PC-9 (cell line): ENCODE measurements around the gene DSTYK. TPM values are rescaled to one million over a fixed set of nuclear protein-coding genes. Genes with fewer than 3 reads are reported as not detected.

Experiments used
- BruUV-seq: library from RNA; stranded (reverse); fragments of 400-500 nt; replicated peaks from 2 replicates; lab custom pipeline; 2021; lab: Mats Ljungman, UMichigan
- CTCF ChIA-PET: fragments of 300-600 bp; sonication (Branson Sonifier 250); formaldehyde crosslinking; loops from one replicate; lab custom pipeline; 2022; ENCODE audit warnings: antibody characterized with exemption; lab: Charles Lee
- POLR2A ChIA-PET: fragments of 300-600 bp; sonication (Branson Sonifier 250); formaldehyde crosslinking; loops from one replicate; lab custom pipeline; 2022; ENCODE audit warnings: antibody characterized with exemption; ENCODE audit not compliant: unreplicated experiment; lab: Charles Lee
- DNase-seq, 2 experiments: peaks; one replicate each; pipeline versions ENCODE4 v3.0.0 to v3.0.0-alpha.2; 2015 to 2022; ENCODE audit warnings: mixed read lengths in 1 of 2
- H2AFZ ChIP-seq: fragments of 200-600 bp; sonication (generic); 2 replicates; pipeline ENCODE4 v1.8.1; 2017; ENCODE audit warnings: antibody characterized with exemption
- H3F3A ChIP-seq: fragments of 200-600 bp; sonication (generic); 2 replicates; pipeline ENCODE4 v1.8.1; 2017; ENCODE audit warnings: antibody characterized with exemption, mild to moderate bottlenecking, low read depth; ENCODE audit not compliant: insufficient read depth
- H3K27ac ChIP-seq: fragments of 200-600 bp; sonication (generic); 2 replicates; pipeline ENCODE4 v1.6.1; 2016; ENCODE audit warnings: mixed run types
- H3K27me3 ChIP-seq: fragments of 200-600 bp; sonication (generic); 2 replicates; pipeline ENCODE4 v1.6.1; 2016; ENCODE audit warnings: low read depth, mixed run types; ENCODE audit not compliant: insufficient read depth
- H3K36me3 ChIP-seq: fragments of 200-600 bp; sonication (generic); 2 replicates; pipeline ENCODE4 v1.6.1; 2016; ENCODE audit warnings: low read depth, mixed run types
- H3K4me1 ChIP-seq: fragments of 200-600 bp; sonication (generic); replicated peaks from 2 replicates; pipeline ENCODE4 v1.6.1; 2016; ENCODE audit warnings: mixed run types; ENCODE audit not compliant: insufficient read depth
- H3K4me2 ChIP-seq: fragments of 200-600 bp; sonication (generic); 2 replicates; pipeline ENCODE4 v1.6.1; 2017; ENCODE audit warnings: mixed run types
- H3K4me3 ChIP-seq: fragments of 200-600 bp; sonication (generic); 2 replicates; pipeline ENCODE4 v1.6.1; 2016; ENCODE audit warnings: mixed run types
- H3K79me2 ChIP-seq: fragments of 200-600 bp; sonication (generic); 2 replicates; pipeline ENCODE4 v1.6.1; 2017; ENCODE audit warnings: low read depth, mixed run types
- H3K9me2 ChIP-seq: fragments of 200-600 bp; sonication (generic); 2 replicates; pipeline ENCODE4 v1.8.1; 2017; ENCODE audit warnings: mild to moderate bottlenecking; ENCODE audit not compliant: insufficient read depth
- H3K9me3 ChIP-seq: fragments of 200-600 bp; sonication (generic); 2 replicates; pipeline ENCODE4 v1.8.1; 2016; ENCODE audit warnings: low read depth; ENCODE audit not compliant: insufficient read depth
- H4K20me1 ChIP-seq: fragments of 200-600 bp; sonication (generic); 2 replicates; pipeline ENCODE4 v1.8.1; 2017; ENCODE audit not compliant: insufficient read depth
- CTCF ChIP-seq: fragments of 200-600 bp; sonication (generic); conservative IDR thresholded peaks from 2 replicates; pipeline ENCODE4 v1.6.1; 2017; ENCODE audit warnings: mixed run types, antibody characterized with exemption, mild to moderate bottlenecking, moderate library complexity
- EZH2 ChIP-seq: fragments of 200-600 bp; sonication (generic); IDR thresholded peaks from 2 replicates; pipeline ENCODE4 v1.8.0; 2017; ENCODE audit warnings: antibody characterized with exemption, low read depth
- intact Hi-C: fragments of 100-400 bp; cut with micrococcal nuclease; formaldehyde crosslinking; loops from one replicate; pipeline ENCODE4 v1.10.0; 2022; ENCODE audit not compliant: unreplicated experiment
- total RNA-seq: library from RNA; stranded (reverse); gene quantifications from 2 replicates; pipeline ENCODE4 v1.2.3, GENCODE V29; 2021

DSTYK gene
- total RNA-seq, 1 experiment from 2014 or later: 8.1 TPM

GRCh38 chr1:205257735-205258134 lies 46.2 kb upstream of the DSTYK start:
- intact Hi-C loops: loop anchor here (2.0 kb wide), 1 partner anchor 29 kb away; no protein-coding TSS in a partner anchor
- Histone ChIP-seq H3K27ac (no peak overlapping the region), H3K79me2 (no peaks in the 10 kb centered on the region), H3K36me3 (no peaks in the 10 kb centered on the region), H3F3A (no peaks in the 10 kb centered on the region), H3K9me3 (no peaks in the 10 kb centered on the region), H2AFZ (no peak overlapping the region), H3K4me2 (no peak overlapping the region), H3K9me2 (no peaks in the 10 kb centered on the region), H3K4me3 (no peak overlapping the region), H3K4me1 (0 out of 2 replicates have a peak, but pooled peaks cover 5% of the 10 kb centered on the region), H4K20me1 (no peaks in the 10 kb centered on the region), H3K27me3 (no peaks in the 10 kb centered on the region)
- ChIA-PET POLR2A (interaction anchor here (0.8 kb wide), 1 partner anchor 277 kb away, joined by 4 read pairs; no protein-coding TSS in a partner anchor), CTCF (interaction anchor here (1.4 kb wide), 1 partner anchor 29 kb away, joined by 4 read pairs; no protein-coding TSS in a partner anchor)
- no peak for DNase-seq
- TF ChIP-seq EZH2: no peak
- TF ChIP-seq CTCF: no peak
- no TSS peak for BruUV-seq

GRCh38 chr1:205256951-205257625 lies 45.6 kb upstream of the DSTYK start:
- Histone ChIP-seq H4K20me1 (no peaks in the 10 kb centered on the region), H3F3A (no peaks in the 10 kb centered on the region), H3K9me3 (no peaks in the 10 kb centered on the region), H3K27ac (no peak overlapping the region), H3K9me2 (no peaks in the 10 kb centered on the region), H3K4me2 (no peak overlapping the region), H3K4me1 (0 out of 2 replicates have a peak, but pooled peaks cover 5% of the 10 kb centered on the region), H3K27me3 (no peaks in the 10 kb centered on the region), H3K79me2 (no peaks in the 10 kb centered on the region), H3K4me3 (no peak overlapping the region), H3K36me3 (no peaks in the 10 kb centered on the region), H2AFZ (no peak overlapping the region)
- CTCF ChIA-PET: interaction anchor here (0.5 to 3.2 kb wide), 5 partner anchors 27 to 449 kb away, joined by 4 to 28 read pairs (median 4); no protein-coding TSS in a partner anchor
- DNase-seq: no peak
- intact Hi-C loops: loop anchor here (1.0 to 2.0 kb wide), 6 partner anchors 28 to 449 kb away; no protein-coding TSS in a partner anchor
- no peak for TF ChIP-seq CTCF
- no peak for TF ChIP-seq EZH2
- POLR2A ChIA-PET: interaction anchor here (0.8 kb wide), 1 partner anchor 276 kb away, joined by 4 read pairs; no protein-coding TSS in a partner anchor
- no TSS peak for BruUV-seq

- ChIA-PET CTCF (interaction anchor here (0.5 to 3.2 kb wide), 5 partner anchors 27 to 448 kb away, joined by 3 to 28 read pairs (median 4); no protein-coding TSS in a partner anchor), POLR2A (interaction anchor here (0.7 kb wide), 1 partner anchor 188 kb away, joined by 5 read pairs; no protein-coding TSS in a partner anchor)
- no TSS peak for BruUV-seq
- Histone ChIP-seq H2AFZ (no peak overlapping the region), H4K20me1 (no peaks in the 10 kb centered on the region), H3K9me2 (no peaks in the 10 kb centered on the region), H3K4me1 (0 out of 2 replicates have a peak, but pooled peaks cover 5% of the 10 kb centered on the region), H3F3A (no peaks in the 10 kb centered on the region), H3K4me3 (no peak overlapping the region), H3K9me3 (no peaks in the 10 kb centered on the region), H3K36me3 (no peaks in the 10 kb centered on the region), H3K27ac (no peak overlapping the region), H3K4me2 (no peak overlapping the region), H3K79me2 (no peaks in the 10 kb centered on the region), H3K27me3 (peaks cover 2% of the 10 kb centered on the region; the same call in 1 of the 2 replicates)
- peak; percentile 71 to 87 for DNase-seq
- TF ChIP-seq EZH2 (no peak), CTCF (peak; percentile 97)
- intact Hi-C loops: loop anchor here (1.0 to 2.0 kb wide), 6 partner anchors 27 to 448 kb away; no protein-coding TSS in a partner anchor
Measured at GRCh38 chr1:205255941-205256780, 44.7 kb upstream of the DSTYK start.
